Gastrocnemius medialis (tissue), 4 donors: ENCODE results near the gene DLX3. TPM values are rescaled to one million over a fixed set of nuclear protein-coding genes. Genes with fewer than 3 reads are reported as not detected.

ENCODE experiments used
- ATAC-seq, 2 donors: fragments of 150-250 bp; one replicate each; pipeline ENCODE4 v1.9.1; 2016
- DNase-seq, 2 donors: peaks; one replicate each; pipeline ENCODE4 v3.0.0-alpha.2; 2019
- H3K27ac ChIP-seq, 4 donors: fragments of 200-600 bp; sonication (generic); 1 replicate in 1 of 4; 2 replicates in 3 of 4; pipeline ENCODE4 v1.5.1; 2016 to 2018; ENCODE audit warnings: mild to moderate bottlenecking in 2 of 4, moderate library complexity in 1 of 4
- H3K27me3 ChIP-seq, 3 donors: fragments of 200-600 bp; sonication (generic) in 2 of 3; 1 replicate in 1 of 3; 2 replicates in 2 of 3; pipeline versions ENCODE4 v1.5.1 to v1.6.0; 2016 to 2019; ENCODE audit warnings: mild to moderate bottlenecking in 1 of 3, moderate library complexity in 1 of 3
- H3K36me3 ChIP-seq, 2 donors: fragments of 200-600 bp; sonication (generic) in 1 of 2; one replicate each; pipeline ENCODE4 v1.5.1; 2017 to 2018
- H3K4me1 ChIP-seq, 2 donors: fragments of 200-600 bp; sonication (generic) in 1 of 2; one replicate each; pipeline ENCODE4 v1.5.1; 2016 to 2017; ENCODE audit warnings: mild to moderate bottlenecking in 2 of 2
- H3K4me3 ChIP-seq, 4 donors: fragments of 200-600 bp; sonication (generic) in 3 of 4; 1 replicate in 1 of 4; 2 replicates in 3 of 4; pipeline ENCODE4 v1.5.1; 2016 to 2019; ENCODE audit warnings: mild to moderate bottlenecking in 2 of 4
- H3K9me3 ChIP-seq, 3 donors: fragments of 200-600 bp; sonication (generic) in 2 of 3; 1 replicate in 1 of 3; 2 replicates in 2 of 3; pipeline ENCODE4 v1.5.1; 2016 to 2019
- CTCF ChIP-seq, 5 experiments: fragments of 450-650 bp in 3 of 5; fragments of 200-600 bp in 2 of 5; sonication (generic) in 2 of 5; IDR thresholded peaks in 4 of 5; conservative IDR thresholded peaks in 1 of 5; 1 replicate in 4 of 5; 2 replicates in 1 of 5; pipeline ENCODE4 v1.5.1; 2016 to 2019; ENCODE audit warnings: antibody characterized with exemption in 5 of 5, mild to moderate bottlenecking in 3 of 5, moderate library complexity in 3 of 5
- POLR2A ChIP-seq, 2 donors: fragments of 450-650 bp; IDR thresholded peaks; one replicate each; pipeline ENCODE4 v1.6.1; 2017; ENCODE audit warnings: antibody characterized with exemption in 2 of 2, mild to moderate bottlenecking in 2 of 2, moderate library complexity in 2 of 2
- in situ Hi-C, 4 donors: fragments of 200-750 bp; cut with MboI; loops; one replicate each; pipeline versions ENCODE4 v1.15.0 to v1.8.0; 2017; ENCODE audit warnings: low sequenced_read_pairs in 4 of 4
- intact Hi-C: fragments of 100-400 bp; cut with DNase I; formaldehyde crosslinking; loops from one replicate; pipeline ENCODE4 v1.15.1; 2023; ENCODE audit warnings: low total_unique reads
- total RNA-seq, 4 donors: library from RNA; depleted of rRNA; stranded (reverse); fragments of >200 nt; gene quantifications; one replicate each; pipeline versions ENCODE4 v1.1.0 to v1.2.3, GENCODE V29; 2016

Gene DLX3
- total RNA-seq, 4 donors from 2014 or later = not detected

GRCh38 chr17:49978501-49978900, 16.5 kb downstream of the DLX3 start:
- Histone ChIP-seq H3K4me3 (no peak overlapping the region), H3K4me1 (no peaks in the 10 kb centered on the region), H3K36me3 (no peaks in the 10 kb centered on the region), H3K27me3 (peaks cover 8 to 31% (median 18%) of the 10 kb centered on the region in 3 donors), H3K27ac (no peak overlapping the region), H3K9me3 (no peaks in the 10 kb centered on the region)
- no peak for TF ChIP-seq CTCF (IDR thresholded peaks at IDR 0.05 in 4 of 5, conservative IDR thresholded peaks at IDR 0.05 in 1 of 5)
- TF ChIP-seq POLR2A (IDR thresholded peaks at IDR 0.05) = no peak
- in situ Hi-C loops (loop anchor here in 3 of 4 donors (25.0 kb wide), 1 partner anchor 416 kb away; no protein-coding TSS in a partner anchor), intact Hi-C loops (no loop called here)
- no peak for DNase-seq
- no peak for ATAC-seq

GRCh38 chr17:49977463-49978389, 17.3 kb downstream of the DLX3 start:
- Histone ChIP-seq H3K27ac (no peak overlapping the region), H3K4me3 (no peak overlapping the region), H3K27me3 (peaks cover 16 to 39% (median 26%) of the 10 kb centered on the region in 3 donors), H3K9me3 (no peaks in the 10 kb centered on the region), H3K4me1 (no peaks in the 10 kb centered on the region), H3K36me3 (no peaks in the 10 kb centered on the region)
- TF ChIP-seq POLR2A (IDR thresholded peaks at IDR 0.05) = no peak
- no peak for TF ChIP-seq CTCF (IDR thresholded peaks at IDR 0.05 in 4 of 5, conservative IDR thresholded peaks at IDR 0.05 in 1 of 5)
- DNase-seq (no peak), ATAC-seq (no peak)
- intact Hi-C loops (no loop called here), in situ Hi-C loops (loop anchor here in 3 of 4 donors (25.0 kb wide), 1 partner anchor 415 kb away; no protein-coding TSS in a partner anchor)

- Histone ChIP-seq H3K36me3 (no peaks in the 10 kb centered on the region), H3K9me3 (no peaks in the 10 kb centered on the region), H3K27ac (no peak overlapping the region), H3K4me3 (no peak overlapping the region), H3K4me1 (peaks cover 0 to 8% of the 10 kb centered on the region in 2 donors), H3K27me3 (peaks cover 25 to 48% (median 35%) of the 10 kb centered on the region in 3 donors)
- ATAC-seq (no peak), DNase-seq (no peak)
- TF ChIP-seq POLR2A (IDR thresholded peaks at IDR 0.05) (no peak), CTCF (IDR thresholded peaks at IDR 0.05 in 4 of 5, conservative IDR thresholded peaks at IDR 0.05 in 1 of 5) (no peak)
- intact Hi-C loops = no loop called here
- in situ Hi-C loops = loop anchor here in 3 of 4 donors (25.0 kb wide), 1 partner anchor 415 kb away; no protein-coding TSS in a partner anchor
Observed at GRCh38 chr17:49976828-49977202, 18.2 kb downstream of the DLX3 start.

DNA sequence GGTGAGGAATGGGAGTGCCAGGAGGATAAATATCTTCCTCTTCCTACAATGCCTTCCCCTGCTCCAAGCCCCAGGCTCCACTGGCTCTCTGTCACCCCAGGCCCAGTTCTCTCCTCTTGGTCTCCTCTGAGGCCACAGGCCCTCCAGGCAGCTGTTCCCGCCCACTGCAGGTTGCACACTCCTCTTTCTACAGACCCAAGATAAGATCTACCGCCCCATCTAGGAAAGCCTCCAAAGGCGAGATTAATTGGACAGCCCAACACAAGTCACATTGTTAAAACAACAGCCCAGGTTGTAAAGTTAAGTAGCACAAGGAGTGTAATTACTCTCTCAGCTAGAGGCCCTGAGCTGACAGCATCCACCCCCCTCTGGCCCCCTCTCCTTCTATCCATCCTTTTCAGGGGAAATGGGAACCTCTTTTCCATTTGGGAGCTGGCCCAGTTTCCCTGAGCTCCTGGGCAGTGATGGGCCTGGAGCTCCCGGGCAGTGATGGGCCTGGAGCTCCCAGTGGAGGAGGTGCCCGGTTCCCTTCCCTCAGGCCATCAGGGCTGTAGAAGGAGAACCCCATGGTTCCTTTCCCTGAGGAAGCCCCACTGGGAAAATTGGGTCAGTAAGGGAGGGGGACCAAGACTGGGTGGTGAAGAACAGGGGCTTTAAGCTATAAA, 18.7 kb downstream of the DLX3 start:
- intact Hi-C loops = no loop called here
- no peaks in the 10 kb centered on the region for H3K9me3 ChIP-seq
- no peak for TF ChIP-seq POLR2A (IDR thresholded peaks at IDR 0.05)
- TF ChIP-seq CTCF (IDR thresholded peaks at IDR 0.05 in 4 of 5, conservative IDR thresholded peaks at IDR 0.05 in 1 of 5) = no peak
- in situ Hi-C loops = loop anchor here in 3 of 4 donors (25.0 kb wide), 1 partner anchor 414 kb away; no protein-coding TSS in a partner anchor
- H3K4me3 ChIP-seq = no peak overlapping the region
- H3K36me3 ChIP-seq = no peaks in the 10 kb centered on the region
- peaks cover 31 to 49% (median 40%) of the 10 kb centered on the region in 3 donors for H3K27me3 ChIP-seq
- DNase-seq (no peak), ATAC-seq (no peak)
- H3K4me1 ChIP-seq = peaks cover 0 to 12% of the 10 kb centered on the region in 2 donors
- H3K27ac ChIP-seq = no peak overlapping the region
